ENCODE data around the gene PROM1.

Gene PROM1

DNA sequence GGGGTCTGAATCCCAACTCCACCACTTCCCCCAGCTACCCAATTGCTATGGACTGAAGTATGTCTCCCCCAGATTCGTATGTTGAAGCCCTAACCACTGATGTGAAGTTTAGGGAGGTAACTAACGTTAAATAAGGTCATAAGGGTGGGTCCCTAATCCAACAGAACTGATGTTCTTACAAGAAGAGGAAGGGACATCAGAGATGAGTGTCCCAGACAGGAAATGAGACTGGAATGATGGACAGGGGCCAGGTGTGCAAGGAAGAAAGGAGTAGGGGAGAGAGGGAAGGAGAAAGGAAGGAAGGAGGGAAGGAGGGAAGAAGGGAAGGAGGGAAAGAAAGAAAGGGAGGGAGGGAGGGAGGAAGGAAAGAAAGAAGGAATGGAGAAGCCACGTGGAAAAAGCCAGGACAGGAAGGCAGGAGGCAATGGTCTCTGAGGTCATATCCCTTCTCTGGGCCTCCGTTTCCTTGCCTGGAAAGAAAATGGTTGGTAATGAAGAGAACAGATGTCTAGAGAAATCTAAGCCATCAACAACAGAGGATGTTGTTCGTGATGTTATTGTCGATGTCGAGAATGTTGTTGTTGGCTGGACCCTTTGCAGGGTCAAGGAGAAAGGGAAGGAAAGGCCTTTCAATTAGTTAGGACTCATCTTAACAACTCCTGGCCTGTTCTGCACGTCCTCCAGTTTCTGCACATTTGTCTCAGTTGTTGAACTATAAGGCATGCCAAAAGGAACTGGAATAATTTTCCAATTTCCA lies 61.8 kb downstream of the PROM1 start:
- DNase-seq: no peak
- Histone ChIP-seq H2AFZ (ENCODE audit: low read depth, low read length) (no peak overlapping the region), H3K27ac (ENCODE audit: low read length) (no peak overlapping the region), H3K9ac (ENCODE audit: low read depth, low read length) (no peak overlapping the region), H3K36me3 (ENCODE audit: insufficient read depth, low read length) (no peaks in the 10 kb centered on the region), H3K4me3 (ENCODE audit: low read depth in 1 of 2, low read length in 2 of 2) (no peak overlapping the region), H3K27me3 (ENCODE audit: insufficient read depth, low read length, poor library complexity) (peaks cover 15% of the 10 kb centered on the region), H3K4me2 (ENCODE audit: insufficient read depth, low read length) (no peak overlapping the region), H4K20me1 (ENCODE audit: insufficient read depth, low read length) (no peaks in the 10 kb centered on the region), H3K79me2 (ENCODE audit: insufficient read depth, low read length) (no peaks in the 10 kb centered on the region), H3K9me3 (ENCODE audit: insufficient read depth, low read length, severe bottlenecking) (no peaks in the 10 kb centered on the region), H3K4me1 (ENCODE audit: insufficient read depth, low read length) (no peaks in the 10 kb centered on the region)
- TF ChIP-seq EZH2 (IDR thresholded peaks at IDR 0.05; ENCODE audit: borderline replicate concordance, low read depth, low read length, severe bottlenecking): no peak
- TF ChIP-seq, protein P1, sequence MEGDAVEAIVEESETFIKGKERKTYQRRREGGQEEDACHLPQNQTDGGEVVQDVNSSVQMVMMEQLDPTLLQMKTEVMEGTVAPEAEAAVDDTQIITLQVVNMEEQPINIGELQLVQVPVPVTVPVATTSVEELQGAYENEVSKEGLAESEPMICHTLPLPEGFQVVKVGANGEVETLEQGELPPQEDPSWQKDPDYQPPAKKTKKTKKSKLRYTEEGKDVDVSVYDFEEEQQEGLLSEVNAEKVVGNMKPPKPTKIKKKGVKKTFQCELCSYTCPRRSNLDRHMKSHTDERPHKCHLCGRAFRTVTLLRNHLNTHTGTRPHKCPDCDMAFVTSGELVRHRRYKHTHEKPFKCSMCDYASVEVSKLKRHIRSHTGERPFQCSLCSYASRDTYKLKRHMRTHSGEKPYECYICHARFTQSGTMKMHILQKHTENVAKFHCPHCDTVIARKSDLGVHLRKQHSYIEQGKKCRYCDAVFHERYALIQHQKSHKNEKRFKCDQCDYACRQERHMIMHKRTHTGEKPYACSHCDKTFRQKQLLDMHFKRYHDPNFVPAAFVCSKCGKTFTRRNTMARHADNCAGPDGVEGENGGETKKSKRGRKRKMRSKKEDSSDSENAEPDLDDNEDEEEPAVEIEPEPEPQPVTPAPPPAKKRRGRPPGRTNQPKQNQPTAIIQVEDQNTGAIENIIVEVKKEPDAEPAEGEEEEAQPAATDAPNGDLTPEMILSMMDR (IDR thresholded peaks at IDR 0.05; ENCODE audit: borderline replicate concordance, extremely low read depth, low read length, poor library complexity, severe bottlenecking): no peak
- ATAC-seq (ENCODE audit: insufficient read depth, low read depth): no peak

DNA sequence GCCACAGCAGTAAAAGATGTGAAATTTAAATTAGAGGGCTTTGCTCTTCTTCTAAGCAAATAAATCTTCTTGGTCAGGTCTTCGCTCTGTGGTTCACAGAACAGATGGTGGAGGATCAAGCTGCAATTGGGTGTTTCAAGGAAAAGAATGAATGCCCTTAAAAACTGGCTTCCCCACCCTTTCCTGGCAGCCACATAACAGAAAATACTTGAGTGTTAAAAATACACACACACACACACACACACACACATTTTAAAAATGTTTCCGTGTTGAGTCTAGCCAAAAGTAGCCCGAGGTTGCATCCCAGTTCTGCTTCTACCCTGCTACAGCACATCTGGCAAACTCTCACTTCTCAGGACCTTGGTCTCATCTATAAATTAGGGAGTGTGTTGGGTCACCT lies 64.2 kb downstream of the PROM1 start:
- no peaks in the 10 kb centered on the region for H3K4me1 ChIP-seq (ENCODE audit: insufficient read depth, low read length)
- H4K20me1 ChIP-seq (ENCODE audit: insufficient read depth, low read length): no peaks in the 10 kb centered on the region
- no peak overlapping the region for H2AFZ ChIP-seq (ENCODE audit: low read depth, low read length)
- no peak overlapping the region for H3K9ac ChIP-seq (ENCODE audit: low read depth, low read length)
- no peaks in the 10 kb centered on the region for H3K79me2 ChIP-seq (ENCODE audit: insufficient read depth, low read length)
- no peaks in the 10 kb centered on the region for H3K36me3 ChIP-seq (ENCODE audit: insufficient read depth, low read length)
- H3K27ac ChIP-seq (ENCODE audit: low read length): no peak overlapping the region
- no peaks in the 10 kb centered on the region for H3K9me3 ChIP-seq (ENCODE audit: insufficient read depth, low read length, severe bottlenecking)
- peaks cover 15% of the 10 kb centered on the region for H3K27me3 ChIP-seq (ENCODE audit: insufficient read depth, low read length, poor library complexity)
- ATAC-seq (ENCODE audit: insufficient read depth, low read depth) (no peak), DNase-seq (no peak)
- no peak overlapping the region for H3K4me2 ChIP-seq (ENCODE audit: insufficient read depth, low read length)
- H3K4me3 ChIP-seq (ENCODE audit: low read depth in 1 of 2, low read length in 2 of 2): no peak overlapping the region
- no peak for TF ChIP-seq EZH2 (IDR thresholded peaks at IDR 0.05; ENCODE audit: borderline replicate concordance, low read depth, low read length, severe bottlenecking)
- TF ChIP-seq, protein P1 (IDR thresholded peaks at IDR 0.05; ENCODE audit: borderline replicate concordance, extremely low read depth, low read length, poor library complexity, severe bottlenecking): no peak

DNA sequence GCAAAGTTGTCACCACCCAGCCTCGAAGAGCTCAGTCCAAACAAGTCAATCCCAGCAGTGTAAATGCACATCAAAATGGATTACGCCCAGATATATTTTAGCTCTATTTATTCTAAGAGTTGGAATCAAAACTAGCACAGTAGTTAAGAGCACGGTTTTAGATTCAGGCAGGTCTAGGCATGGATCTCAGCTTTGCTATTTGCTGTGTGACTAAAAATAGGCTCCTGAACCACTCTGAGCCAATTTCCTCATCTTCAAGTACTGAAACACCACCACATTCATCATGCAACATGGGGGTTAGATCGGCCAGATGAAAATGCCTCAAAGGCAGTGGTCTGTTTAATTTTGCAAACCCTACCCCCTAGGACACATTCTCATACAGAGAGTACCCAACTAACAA lies 65.0 kb downstream of the PROM1 start:
- no peaks in the 10 kb centered on the region for H3K79me2 ChIP-seq (ENCODE audit: insufficient read depth, low read length)
- no peaks in the 10 kb centered on the region for H3K36me3 ChIP-seq (ENCODE audit: insufficient read depth, low read length)
- H3K9ac ChIP-seq (ENCODE audit: low read depth, low read length): no peak overlapping the region
- no peak overlapping the region for H3K4me2 ChIP-seq (ENCODE audit: insufficient read depth, low read length)
- ATAC-seq (ENCODE audit: insufficient read depth, low read depth): no peak
- no peaks in the 10 kb centered on the region for H3K4me1 ChIP-seq (ENCODE audit: insufficient read depth, low read length)
- no peak for DNase-seq
- H4K20me1 ChIP-seq (ENCODE audit: insufficient read depth, low read length): no peaks in the 10 kb centered on the region
- H3K27ac ChIP-seq (ENCODE audit: low read length): no peak overlapping the region
- TF ChIP-seq EZH2 (IDR thresholded peaks at IDR 0.05; ENCODE audit: borderline replicate concordance, low read depth, low read length, severe bottlenecking): no peak
- TF ChIP-seq, protein P1 (IDR thresholded peaks at IDR 0.05; ENCODE audit: borderline replicate concordance, extremely low read depth, low read length, poor library complexity, severe bottlenecking): no peak
- H3K27me3 ChIP-seq (ENCODE audit: insufficient read depth, low read length, poor library complexity): peaks cover 15% of the 10 kb centered on the region
- no peak overlapping the region for H2AFZ ChIP-seq (ENCODE audit: low read depth, low read length)
- no peaks in the 10 kb centered on the region for H3K9me3 ChIP-seq (ENCODE audit: insufficient read depth, low read length, severe bottlenecking)
- no peak overlapping the region for H3K4me3 ChIP-seq (ENCODE audit: low read depth in 1 of 2, low read length in 2 of 2)

Measured in DND-41 (cell line).